Skeletal muscle tissue (tissue), 4 donors: ENCODE results near the gene SMC6. TPM values are rescaled to one million over a fixed set of nuclear protein-coding genes. Genes with fewer than 3 reads are reported as not detected.
A peak's percentile ranks its signal among the peaks of the same experiment; 100 is the strongest.

ENCODE experiments used
- H3K27ac ChIP-seq: one replicate; pipeline ENCODE4 v1.7.0; 2013; ENCODE audit warnings: mild to moderate bottlenecking, low read depth, low read length, inconsistent platforms
- H3K27me3 ChIP-seq, 3 donors: one replicate each; pipeline ENCODE4 v1.7.0; 2013; ENCODE audit warnings: low read length in 3 of 3; ENCODE audit not compliant: control insufficient read depth in 3 of 3, insufficient read depth in 3 of 3
- H3K36me3 ChIP-seq, 3 donors: one replicate each; pipeline ENCODE4 v1.7.0; 2013; ENCODE audit warnings: low read length in 3 of 3; ENCODE audit not compliant: control insufficient read depth in 3 of 3, insufficient read depth in 3 of 3
- H3K4me1 ChIP-seq, 3 donors: one replicate each; pipeline ENCODE4 v1.7.0; 2013; ENCODE audit warnings: low read length in 3 of 3, mild to moderate bottlenecking in 3 of 3; ENCODE audit not compliant: control insufficient read depth in 3 of 3, insufficient read depth in 3 of 3
- H3K4me3 ChIP-seq, 3 donors: one replicate each; pipeline ENCODE4 v1.7.0; 2013; ENCODE audit warnings: low read length in 3 of 3
- H3K9ac ChIP-seq, 3 donors: one replicate each; pipeline ENCODE4 v1.7.0; 2013; ENCODE audit warnings: low read length in 3 of 3, mild to moderate bottlenecking in 3 of 3, moderate library complexity in 2 of 3, low read depth in 1 of 3
- H3K9me3 ChIP-seq, 3 donors: one replicate each; pipeline ENCODE4 v1.7.0; 2013; ENCODE audit warnings: low read length in 3 of 3; ENCODE audit not compliant: control insufficient read depth in 3 of 3
- total RNA-seq: library from RNA; depleted of rRNA; stranded (reverse); fragments of >200 nt; gene quantifications from one replicate; pipeline ENCODE4 v1.2.3, GENCODE V29; 2014
- donor health status: Osteomylitis.

Gene SMC6, protein sequence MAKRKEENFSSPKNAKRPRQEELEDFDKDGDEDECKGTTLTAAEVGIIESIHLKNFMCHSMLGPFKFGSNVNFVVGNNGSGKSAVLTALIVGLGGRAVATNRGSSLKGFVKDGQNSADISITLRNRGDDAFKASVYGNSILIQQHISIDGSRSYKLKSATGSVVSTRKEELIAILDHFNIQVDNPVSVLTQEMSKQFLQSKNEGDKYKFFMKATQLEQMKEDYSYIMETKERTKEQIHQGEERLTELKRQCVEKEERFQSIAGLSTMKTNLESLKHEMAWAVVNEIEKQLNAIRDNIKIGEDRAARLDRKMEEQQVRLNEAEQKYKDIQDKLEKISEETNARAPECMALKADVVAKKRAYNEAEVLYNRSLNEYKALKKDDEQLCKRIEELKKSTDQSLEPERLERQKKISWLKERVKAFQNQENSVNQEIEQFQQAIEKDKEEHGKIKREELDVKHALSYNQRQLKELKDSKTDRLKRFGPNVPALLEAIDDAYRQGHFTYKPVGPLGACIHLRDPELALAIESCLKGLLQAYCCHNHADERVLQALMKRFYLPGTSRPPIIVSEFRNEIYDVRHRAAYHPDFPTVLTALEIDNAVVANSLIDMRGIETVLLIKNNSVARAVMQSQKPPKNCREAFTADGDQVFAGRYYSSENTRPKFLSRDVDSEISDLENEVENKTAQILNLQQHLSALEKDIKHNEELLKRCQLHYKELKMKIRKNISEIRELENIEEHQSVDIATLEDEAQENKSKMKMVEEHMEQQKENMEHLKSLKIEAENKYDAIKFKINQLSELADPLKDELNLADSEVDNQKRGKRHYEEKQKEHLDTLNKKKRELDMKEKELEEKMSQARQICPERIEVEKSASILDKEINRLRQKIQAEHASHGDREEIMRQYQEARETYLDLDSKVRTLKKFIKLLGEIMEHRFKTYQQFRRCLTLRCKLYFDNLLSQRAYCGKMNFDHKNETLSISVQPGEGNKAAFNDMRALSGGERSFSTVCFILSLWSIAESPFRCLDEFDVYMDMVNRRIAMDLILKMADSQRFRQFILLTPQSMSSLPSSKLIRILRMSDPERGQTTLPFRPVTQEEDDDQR
- 18.8 TPM for total RNA-seq

DNA sequence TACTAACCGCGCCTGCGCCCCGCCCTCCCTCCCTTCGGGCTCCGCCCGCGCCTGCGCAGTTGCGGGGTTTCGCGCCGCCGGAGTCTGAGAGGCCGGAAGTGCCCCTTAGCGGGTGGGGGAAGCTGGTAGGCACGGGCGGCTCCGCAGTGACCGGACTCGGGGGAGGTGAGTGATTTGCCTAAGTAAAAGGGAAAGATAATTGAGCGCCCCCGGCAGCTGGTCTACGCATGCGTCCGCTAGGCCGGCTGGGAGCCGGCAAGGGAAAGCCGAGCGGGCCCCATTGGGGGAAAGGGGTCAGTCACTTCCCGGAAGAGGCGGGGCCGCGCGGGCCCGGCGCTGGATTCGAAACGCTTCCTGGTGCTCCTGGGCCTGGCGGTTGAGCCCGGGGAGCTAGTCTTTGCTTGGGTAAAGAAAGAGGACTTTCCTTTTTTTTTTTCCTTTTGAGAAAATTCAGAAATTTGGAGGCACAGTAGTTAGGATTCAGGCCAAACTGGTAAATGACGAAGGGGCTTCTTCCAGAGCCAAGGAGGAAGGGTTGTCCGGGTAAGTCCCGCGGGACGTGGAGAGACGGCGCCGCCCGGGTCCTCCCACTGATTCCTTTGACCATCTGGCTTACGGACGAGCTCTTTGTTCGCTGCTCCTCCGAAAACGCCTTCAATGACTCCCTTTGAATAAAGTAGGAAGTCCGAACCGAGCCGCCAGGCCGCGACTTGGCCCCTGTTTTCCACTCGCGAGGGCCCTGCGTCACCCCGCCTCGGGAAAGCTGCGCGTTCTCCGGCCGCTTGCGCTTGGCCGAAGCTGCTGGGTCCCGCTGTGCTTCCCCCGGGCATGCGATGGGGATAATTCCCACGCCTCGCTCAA, at the start of gene SMC6, which contains the start of gene GEN1:
Gene SMC6 (minus strand): TSS at position 8 of the 861 bp plus-strand sequence. CDS start 7,864 bp downstream, outside the sequence.
Gene GEN1 (plus strand): TSS at position 336 of the 861 bp plus-strand sequence. CDS start 5,806 bp downstream, outside the sequence.
- H3K4me1 ChIP-seq, result peaks cover 8 to 22% (median 14%) of the 10 kb centered on the region in 3 donors

DNA sequence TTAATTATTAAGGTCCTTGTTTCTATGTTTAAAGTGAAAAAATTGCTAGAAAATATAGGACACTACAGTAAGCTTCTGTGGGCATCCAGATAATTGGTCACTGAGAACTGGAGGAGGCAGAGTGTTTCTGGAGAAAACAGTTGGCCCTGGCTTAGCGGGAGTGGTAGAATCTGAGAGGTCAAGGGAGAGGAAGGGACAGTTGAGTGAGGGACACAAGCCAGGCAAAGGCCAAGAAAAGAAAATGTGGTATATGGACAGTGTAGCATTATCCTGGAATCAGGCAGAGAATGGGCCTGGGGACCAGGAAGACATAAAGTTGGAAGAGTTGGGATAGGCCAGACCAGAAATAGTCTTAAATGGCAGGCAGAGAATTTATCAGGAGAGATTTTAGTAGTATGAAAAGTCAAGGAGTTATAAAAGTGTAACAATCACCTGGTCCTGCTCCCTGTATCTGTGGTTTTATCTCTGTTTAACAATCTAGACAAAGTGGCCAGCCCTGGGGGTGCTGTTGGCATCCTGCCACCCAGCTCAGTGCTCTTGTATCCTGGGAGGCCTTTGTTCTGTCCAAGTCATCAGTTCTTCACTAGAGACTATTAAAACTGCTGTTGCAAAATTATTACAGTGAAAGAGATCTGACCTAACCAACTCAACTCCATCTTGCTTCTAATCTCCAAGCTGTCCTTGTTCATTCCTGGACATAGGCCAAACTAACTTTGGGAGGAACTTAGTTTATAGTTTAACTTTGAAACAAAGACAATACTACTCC, 47.3 kb upstream of the SMC6 start:
- no peaks in the 10 kb centered on the region for H3K27me3 ChIP-seq
- H3K36me3 ChIP-seq, result no peaks in the 10 kb centered on the region
- H3K4me3 ChIP-seq, result no peak overlapping the region
- no peaks in the 10 kb centered on the region for H3K4me1 ChIP-seq
- H3K9me3 ChIP-seq, result no peaks in the 10 kb centered on the region
- no peak overlapping the region for H3K9ac ChIP-seq
- H3K27ac ChIP-seq, result no peak overlapping the region

More for the DNA sequence above, at the start of gene SMC6, which contains the start of gene GEN1:
- peak within 1 kb of the TSS; percentile 83 to 93 (median 88) for H3K4me3 ChIP-seq
- no peaks in the 10 kb centered on the region for H3K36me3 ChIP-seq
- peak within 1 kb of the TSS; percentile 94 for H3K27ac ChIP-seq
- peak within 1 kb of the TSS; percentile 88 to 97 (median 88) for H3K9ac ChIP-seq
- H3K27me3 ChIP-seq, result no peaks in the 10 kb centered on the region
- H3K9me3 ChIP-seq, result no peaks in the 10 kb centered on the region

DNA sequence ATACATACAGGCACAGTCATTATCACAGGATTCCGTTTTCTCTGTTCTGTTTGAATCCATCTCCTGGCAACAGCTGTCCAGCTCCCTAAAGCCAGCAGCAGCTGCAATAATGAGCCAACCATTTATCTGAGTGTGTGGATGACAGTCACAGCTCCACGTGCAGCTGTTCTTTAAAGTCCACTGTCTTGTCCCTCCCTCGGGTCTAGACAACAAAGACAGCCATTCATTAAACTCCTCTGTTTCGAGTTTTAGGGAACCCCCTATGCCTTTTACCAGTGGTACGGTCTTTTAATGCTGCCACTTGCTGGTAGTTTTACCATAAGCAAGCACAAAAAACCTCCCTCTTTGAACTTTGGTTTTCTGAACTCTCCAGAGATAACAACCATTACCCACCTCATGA, 46.6 kb upstream of the SMC6 start:
- Histone ChIP-seq H3K4me3 (no peak overlapping the region), H3K9ac (no peak overlapping the region), H3K27ac (no peak overlapping the region), H3K27me3 (no peaks in the 10 kb centered on the region), H3K9me3 (no peaks in the 10 kb centered on the region), H3K4me1 (peaks cover 2 to 4% (median 4%) of the 10 kb centered on the region in 3 donors), H3K36me3 (no peaks in the 10 kb centered on the region)

DNA sequence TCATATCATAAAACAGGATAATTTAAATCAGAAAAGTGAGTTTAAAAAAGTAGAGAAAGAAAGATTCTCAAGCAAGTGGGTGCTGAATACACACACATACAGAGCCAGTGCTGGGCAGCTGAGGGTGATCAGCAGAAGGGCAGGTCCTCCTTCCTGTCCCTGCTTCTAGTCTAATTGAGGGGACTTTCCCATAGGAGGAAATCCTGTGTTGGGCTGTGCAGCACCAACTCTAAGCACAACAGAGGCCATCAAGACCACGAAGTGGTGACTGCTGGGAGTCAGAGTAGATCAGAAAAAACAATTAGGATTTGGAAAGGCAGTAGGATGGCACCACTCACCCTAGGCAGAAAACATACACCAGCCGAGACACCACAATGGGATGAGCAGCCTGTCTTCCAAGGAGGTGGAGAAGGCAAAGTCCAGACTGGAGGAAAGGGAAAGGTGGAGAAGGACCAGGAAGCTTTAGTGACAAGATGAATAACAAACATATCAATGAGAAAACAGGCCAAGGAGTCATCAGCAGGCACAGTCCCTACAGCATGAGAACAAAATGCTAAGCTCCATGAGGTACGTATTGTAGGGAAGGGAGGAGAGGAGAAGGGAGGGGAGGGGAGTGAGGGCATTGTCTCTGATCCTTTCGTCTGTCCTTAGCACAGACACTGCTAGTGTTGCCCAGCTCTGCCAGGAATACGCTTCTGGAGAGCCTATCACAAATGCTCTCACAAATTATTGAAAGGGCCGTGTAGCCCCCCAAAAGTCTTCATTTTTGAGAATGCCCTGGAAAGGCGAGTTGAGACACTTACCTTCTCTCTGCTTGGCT, 45.9 kb upstream of the SMC6 start:
- H3K9ac ChIP-seq, result no peak overlapping the region
- no peaks in the 10 kb centered on the region for H3K36me3 ChIP-seq
- H3K27ac ChIP-seq, result no peak overlapping the region
- H3K4me1 ChIP-seq, result peaks cover 7 to 8% (median 8%) of the 10 kb centered on the region in 3 donors
- no peaks in the 10 kb centered on the region for H3K27me3 ChIP-seq
- no peaks in the 10 kb centered on the region for H3K9me3 ChIP-seq
- no peak overlapping the region for H3K4me3 ChIP-seq

DNA sequence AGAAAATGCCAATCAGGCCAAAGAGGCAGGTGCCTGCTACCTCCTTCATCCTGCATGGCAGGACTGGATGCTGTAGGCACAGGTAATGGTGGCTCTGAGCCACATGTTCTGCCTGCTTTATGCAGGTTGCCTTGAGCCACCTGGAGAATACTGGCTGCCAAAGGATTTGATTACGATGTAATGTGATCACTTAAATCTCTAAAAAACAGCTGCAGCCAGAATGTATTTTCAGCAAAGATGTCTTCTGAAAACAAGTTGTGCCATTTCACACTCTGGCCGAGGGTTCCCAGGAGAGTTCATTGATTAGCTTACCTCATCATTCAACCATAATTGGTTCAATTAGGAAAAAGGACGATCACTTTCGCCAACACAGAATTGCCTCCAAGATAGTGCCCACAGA, 44.7 kb upstream of the SMC6 start:
- Histone ChIP-seq H3K4me3 (no peak overlapping the region), H3K9ac (no peak overlapping the region), H3K4me1 (peaks cover 12 to 17% (median 14%) of the 10 kb centered on the region in 3 donors), H3K27me3 (no peaks in the 10 kb centered on the region), H3K9me3 (no peaks in the 10 kb centered on the region), H3K27ac (no peak overlapping the region), H3K36me3 (no peaks in the 10 kb centered on the region)

DNA sequence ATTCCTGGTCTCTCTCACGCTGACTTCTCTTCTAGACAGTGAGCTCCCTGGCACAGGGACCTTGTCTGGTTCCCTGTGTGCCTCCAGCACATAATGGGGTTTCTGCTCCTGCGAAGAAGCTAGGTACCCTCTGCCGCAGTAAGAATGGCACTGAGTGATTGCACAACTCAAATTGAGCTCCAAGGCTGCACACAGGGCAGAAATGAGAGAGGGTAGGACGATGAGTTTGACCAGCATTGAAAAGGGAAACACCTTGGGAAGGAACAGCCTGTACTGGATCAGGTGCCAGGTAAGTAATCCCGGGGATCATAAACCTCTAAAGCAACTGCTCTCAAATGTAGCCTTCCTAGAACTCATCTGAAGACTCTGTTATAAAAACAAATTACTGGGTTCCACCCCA, 41.7 kb upstream of the SMC6 start:
- H3K4me1 ChIP-seq, result peaks cover 16 to 21% (median 21%) of the 10 kb centered on the region in 3 donors
- no peaks in the 10 kb centered on the region for H3K36me3 ChIP-seq
- H3K4me3 ChIP-seq, result peak overlapping the region in 1 of 3 donors; percentile 35
- H3K27ac ChIP-seq, result no peak overlapping the region
- peak overlapping the region in 1 of 3 donors; percentile 40 for H3K9ac ChIP-seq
- no peaks in the 10 kb centered on the region for H3K9me3 ChIP-seq
- H3K27me3 ChIP-seq, result no peaks in the 10 kb centered on the region

DNA sequence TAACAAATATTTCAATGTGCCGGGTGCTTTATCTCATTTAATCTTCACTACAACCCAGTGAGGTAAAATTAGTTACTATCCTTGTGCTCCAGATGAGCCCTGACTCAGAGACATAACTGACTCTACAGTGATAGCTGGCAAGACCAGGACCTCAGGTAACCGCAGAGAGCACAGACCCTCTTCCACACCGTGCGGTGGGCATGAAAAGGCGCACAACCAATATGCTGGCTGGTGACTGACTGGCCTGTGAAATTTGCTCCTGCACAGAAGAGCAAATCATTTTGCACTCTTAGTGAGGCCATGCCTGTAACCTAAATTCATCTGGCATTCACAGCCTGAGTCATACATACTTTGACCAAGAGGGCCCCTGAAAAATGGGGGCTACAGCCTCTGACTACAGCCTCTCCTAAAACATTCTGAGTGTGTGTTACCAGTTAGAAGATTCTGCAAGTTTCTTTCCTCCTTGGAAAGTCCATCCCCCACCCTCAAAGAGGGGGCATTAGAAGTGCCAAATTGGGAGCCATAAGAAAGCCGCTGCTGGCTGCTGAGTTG, 40.3 kb upstream of the SMC6 start:
- peaks cover 16 to 21% (median 21%) of the 10 kb centered on the region in 3 donors for H3K4me1 ChIP-seq
- H3K36me3 ChIP-seq, result no peaks in the 10 kb centered on the region
- H3K27me3 ChIP-seq, result no peaks in the 10 kb centered on the region
- H3K4me3 ChIP-seq, result no peak overlapping the region
- no peak overlapping the region for H3K27ac ChIP-seq
- H3K9ac ChIP-seq, result no peak overlapping the region
- no peaks in the 10 kb centered on the region for H3K9me3 ChIP-seq

DNA sequence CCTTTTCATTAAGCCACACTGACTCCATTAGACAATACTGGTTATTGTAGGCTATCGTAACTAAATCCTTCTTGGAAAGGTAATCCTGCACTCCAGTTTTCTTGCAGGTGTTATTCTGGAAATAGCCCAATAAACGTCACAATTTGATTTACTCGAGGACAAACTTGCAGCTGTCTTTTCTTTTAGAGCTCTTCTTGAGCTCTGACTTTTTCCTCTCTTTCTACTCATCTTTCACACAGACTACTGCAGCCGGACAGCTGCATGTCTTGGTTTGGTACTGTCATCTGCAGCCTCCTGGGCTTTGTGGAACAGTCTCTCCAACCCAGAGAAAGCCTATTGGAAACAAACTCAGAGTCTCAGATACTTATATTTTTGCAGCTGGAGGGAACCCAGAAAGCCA, 39.7 kb upstream of the SMC6 start:
- Histone ChIP-seq H3K27ac (no peak overlapping the region), H3K9ac (no peak overlapping the region)

More for the DNA sequence above, 39.7 kb upstream of the SMC6 start:
- H3K9me3 ChIP-seq, result no peaks in the 10 kb centered on the region
- H3K36me3 ChIP-seq, result no peaks in the 10 kb centered on the region
- peaks cover 16 to 21% (median 21%) of the 10 kb centered on the region in 3 donors for H3K4me1 ChIP-seq
- H3K4me3 ChIP-seq, result no peak overlapping the region
- H3K27me3 ChIP-seq, result no peaks in the 10 kb centered on the region
